HAP-1 (cell line): Measurements from ENCODE around the gene C22orf15.
"Not testable (repeated sequence)": the region's sequence is repeated elsewhere in the genome, so short reads cannot be mapped to it uniquely, and the experiment has no call there.

Source experiments
- DNase-seq, 2 experiments: peaks; one replicate each; pipeline ENCODE4 v3.0.0-alpha.2; 2016 to 2020; ENCODE audit warnings: low spot score in 2 of 2
- H3K27me3 ChIP-seq: fragments of 250-450 bp; sonication (Bioruptor Pico); 2 replicates; pipeline ENCODE4 v1.5.1; 2020; ENCODE audit warnings: low read depth, mild to moderate bottlenecking, moderate library complexity
- H3K36me3 ChIP-seq: fragments of 250-450 bp; sonication (Bioruptor Pico); replicated peaks from 2 replicates; pipeline ENCODE4 v1.5.1; 2020; ENCODE audit warnings: mild to moderate bottlenecking
- H3K4me1 ChIP-seq: fragments of 250-450 bp; sonication (Bioruptor Pico); 2 replicates; pipeline ENCODE4 v1.5.1; 2020; ENCODE audit warnings: mild to moderate bottlenecking
- H3K4me3 ChIP-seq: fragments of 250-450 bp; sonication (Bioruptor Pico); 2 replicates; pipeline ENCODE4 v1.5.1; 2020; ENCODE audit warnings: mild to moderate bottlenecking, moderate library complexity
- H3K9me3 ChIP-seq: fragments of 250-450 bp; sonication (Bioruptor Pico); 2 replicates; pipeline ENCODE4 v1.5.1; 2020; ENCODE audit warnings: mild to moderate bottlenecking, moderate library complexity
- in situ Hi-C: fragments of 300-500 bp; cut with MboI; formaldehyde crosslinking; loops from 3 replicates; pipeline ENCODE4 v1.14.3; 2020; ENCODE audit warnings: low sequenced_read_pairs, inconsistent platforms, mixed read lengths

C22orf15 gene, protein sequence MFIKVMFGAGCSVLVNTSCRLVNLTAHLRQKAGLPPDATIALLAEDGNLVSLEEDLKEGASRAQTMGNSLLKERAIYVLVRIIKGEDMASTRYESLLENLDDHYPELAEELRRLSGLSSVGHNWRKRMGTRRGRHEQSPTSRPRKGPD

DNA sequence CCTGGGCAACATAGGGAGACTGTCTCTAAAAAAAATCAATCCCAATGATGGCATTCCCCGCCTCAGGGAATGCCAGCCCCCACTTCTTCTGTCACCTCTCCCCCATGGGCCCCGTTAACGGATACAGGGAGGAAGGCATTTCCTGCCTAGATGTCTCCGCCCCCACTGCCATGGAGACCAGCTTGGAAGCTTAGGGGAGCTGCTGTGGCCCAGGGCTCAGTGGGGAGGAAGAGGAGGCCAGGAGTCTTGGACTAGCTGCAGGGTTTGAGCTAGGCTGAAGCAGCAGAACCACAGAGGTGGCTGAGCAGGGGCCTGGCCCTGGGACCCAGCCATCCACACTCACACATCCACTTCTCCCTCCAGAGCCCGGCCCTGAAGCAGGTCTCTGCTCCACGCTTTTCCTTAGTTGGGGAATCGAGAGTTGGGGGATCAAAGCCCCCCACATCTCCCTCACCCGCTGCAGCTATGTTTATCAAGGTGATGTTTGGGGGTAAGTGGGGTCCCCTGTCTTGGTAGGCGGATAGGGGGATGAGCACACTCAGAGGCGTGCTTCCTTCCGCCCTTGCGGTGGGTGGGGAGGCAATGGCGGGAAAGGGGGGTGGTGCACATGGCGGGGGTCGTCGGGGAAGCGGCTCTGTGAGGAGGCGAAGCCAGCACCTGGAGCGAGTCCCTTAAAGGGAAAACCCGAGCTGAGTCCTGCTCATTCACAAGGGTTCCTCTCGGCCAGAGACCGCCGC, at the start of gene C22orf15:
Gene C22orf15 (plus strand): TSS at position 149 of the 737 bp plus-strand sequence. CDS start 317 bp downstream, at position 466.
- in situ Hi-C loops: no loop called here
- Histone ChIP-seq H3K36me3 (peaks cover 30% of the 10 kb centered on the region), H3K9me3 (no peaks in the 10 kb centered on the region), H3K4me3 (no peak within 1 kb of the TSS), H3K4me1 (peaks cover under 1% of the 10 kb centered on the region; the same call in 1 of the 2 replicates), H3K27me3 (no peaks in the 10 kb centered on the region)
- DNase-seq: peak in 1 of 2 experiments; percentile 33

DNA sequence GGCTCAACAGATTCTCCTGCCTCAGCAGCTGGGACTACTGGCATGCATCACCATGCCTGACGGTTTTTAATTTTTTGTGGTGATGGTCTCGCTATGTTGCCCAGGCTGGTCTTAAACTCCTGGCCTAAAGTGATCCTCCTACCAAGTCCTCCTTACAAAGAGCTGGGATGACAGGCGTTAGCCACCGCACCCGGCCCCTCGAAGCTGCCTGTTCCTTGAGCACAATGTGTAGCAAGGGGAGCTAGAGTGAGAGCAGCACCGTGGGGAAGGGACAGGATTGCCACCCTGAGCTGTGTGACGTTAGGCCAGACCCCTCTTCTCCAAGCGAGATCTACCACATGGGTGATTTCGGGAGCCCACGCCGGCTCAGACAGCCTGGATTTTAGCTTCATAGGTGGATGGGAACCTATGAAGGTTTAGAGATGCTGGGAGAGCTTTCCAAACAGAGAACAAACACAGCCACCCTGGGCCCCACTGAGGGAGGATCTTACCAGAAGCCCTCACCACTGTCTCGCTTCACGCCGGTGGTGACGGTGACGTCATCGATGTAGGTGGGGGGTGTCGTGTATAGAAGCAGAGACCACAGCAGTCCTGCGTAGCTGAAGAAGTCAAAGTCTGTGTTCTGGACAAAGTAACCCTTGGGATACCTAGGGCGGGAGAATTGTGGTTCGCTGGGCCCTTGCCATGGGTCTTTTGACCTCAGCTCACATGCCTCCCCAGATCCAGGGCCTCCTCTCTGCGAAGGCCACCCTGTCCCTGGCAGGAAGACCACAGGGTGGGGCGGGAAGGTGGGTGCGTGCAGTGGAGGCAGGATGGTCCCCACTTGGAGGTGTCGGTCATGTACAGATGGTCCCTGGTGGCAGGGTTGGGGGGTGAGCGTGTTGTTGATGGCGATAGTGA, 48.8 kb upstream of the C22orf15 start:
- in situ Hi-C loops: no loop called here
- no peak for DNase-seq
- H3K4me3 ChIP-seq: no peak overlapping the region
- no peaks in the 10 kb centered on the region for H3K27me3 ChIP-seq
- no peaks in the 10 kb centered on the region; the same call in 1 of the 2 replicates for H3K4me1 ChIP-seq
- peaks cover 43% of the 10 kb centered on the region for H3K36me3 ChIP-seq
- no peaks in the 10 kb centered on the region for H3K9me3 ChIP-seq

DNA sequence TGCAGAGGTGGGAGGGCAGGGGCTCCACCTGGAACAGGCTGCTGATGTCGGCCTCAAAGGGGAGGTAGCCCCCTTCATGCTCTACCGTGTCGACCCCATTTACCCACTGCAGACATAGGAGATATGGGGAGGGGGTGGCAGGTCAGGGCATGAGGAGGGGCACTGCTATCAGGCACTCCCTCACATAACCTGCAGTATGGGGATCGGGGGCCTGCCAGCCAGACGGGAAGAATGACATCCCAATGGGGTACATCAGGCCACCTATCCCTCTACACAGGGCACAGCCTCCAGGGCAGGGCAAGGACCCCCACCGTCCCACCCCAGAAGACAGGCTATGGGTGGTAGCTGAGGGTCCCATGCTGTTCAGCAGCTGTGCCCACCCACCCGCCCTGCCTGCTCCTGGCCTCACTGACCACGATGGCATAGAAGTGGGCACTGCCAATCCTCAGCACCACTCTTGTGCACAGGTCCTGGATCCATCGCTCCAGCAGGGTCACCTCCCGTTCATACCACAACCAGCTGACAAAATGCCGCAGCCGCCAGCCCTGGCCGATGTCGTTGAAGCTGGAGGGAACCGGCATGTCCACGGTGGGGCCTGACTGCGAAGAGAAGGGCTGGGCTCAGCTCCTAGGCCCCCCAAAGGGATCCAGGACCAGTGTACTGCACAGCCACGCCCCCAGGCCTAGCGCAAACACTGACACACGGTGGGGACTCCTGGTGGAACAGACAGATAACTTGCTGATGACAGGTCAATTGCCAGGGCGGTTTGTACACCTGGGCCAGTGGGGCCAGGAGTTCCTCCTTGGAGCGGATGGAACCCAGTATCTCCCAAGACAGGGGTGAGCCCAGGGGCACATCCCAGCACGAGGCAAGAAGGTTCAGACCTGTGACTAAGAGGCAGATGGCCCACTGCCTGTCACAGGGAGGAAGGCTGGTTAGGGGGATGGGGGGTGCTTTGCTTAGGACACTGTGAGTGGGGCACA, 47.9 kb upstream of the C22orf15 start:
- Histone ChIP-seq H3K27me3 (no peaks in the 10 kb centered on the region), H3K9me3 (no peaks in the 10 kb centered on the region), H3K36me3 (peaks cover 33% of the 10 kb centered on the region), H3K4me3 (no peak overlapping the region), H3K4me1 (no peaks in the 10 kb centered on the region; the same call in 1 of the 2 replicates)
- in situ Hi-C loops: no loop called here
- DNase-seq: peak in 1 of 2 experiments; percentile 17

DNA sequence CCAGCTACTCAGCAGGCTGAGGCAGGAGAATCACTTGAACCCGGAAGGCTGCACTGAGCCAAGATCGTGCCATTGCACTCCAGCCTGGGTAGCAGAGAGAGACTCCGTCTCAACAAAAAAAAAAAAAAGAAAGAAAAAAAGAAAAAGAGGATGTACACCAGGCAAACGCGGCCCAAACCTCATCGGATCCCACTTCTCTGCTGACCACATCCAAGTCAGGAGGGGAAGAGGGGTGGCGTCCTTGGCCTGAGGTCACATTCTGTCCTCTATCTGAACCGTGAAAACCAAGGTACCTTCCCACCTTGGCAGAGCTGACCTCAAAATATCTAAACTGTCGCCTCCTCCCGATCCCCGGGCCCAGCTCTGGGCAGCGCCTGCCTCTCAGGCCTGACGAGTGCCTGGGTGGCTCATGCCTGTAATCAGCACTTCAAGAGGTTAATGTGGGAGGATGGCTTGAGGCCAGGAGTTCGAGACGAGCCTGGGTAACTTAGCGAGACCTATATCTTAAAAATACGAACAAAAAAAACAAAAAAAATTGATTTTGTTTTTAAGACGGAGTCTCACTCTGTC, 46.9 kb upstream of the C22orf15 start:
- Histone ChIP-seq H3K4me3 (peak overlapping the region; percentile 90), H3K9me3 (no peaks in the 10 kb centered on the region), H3K27me3 (no peaks in the 10 kb centered on the region), H3K36me3 (peaks cover 23% of the 10 kb centered on the region), H3K4me1 (no peaks in the 10 kb centered on the region; the same call in 1 of the 2 replicates)
- no peak for DNase-seq
- in situ Hi-C loops: no loop called here

DNA sequence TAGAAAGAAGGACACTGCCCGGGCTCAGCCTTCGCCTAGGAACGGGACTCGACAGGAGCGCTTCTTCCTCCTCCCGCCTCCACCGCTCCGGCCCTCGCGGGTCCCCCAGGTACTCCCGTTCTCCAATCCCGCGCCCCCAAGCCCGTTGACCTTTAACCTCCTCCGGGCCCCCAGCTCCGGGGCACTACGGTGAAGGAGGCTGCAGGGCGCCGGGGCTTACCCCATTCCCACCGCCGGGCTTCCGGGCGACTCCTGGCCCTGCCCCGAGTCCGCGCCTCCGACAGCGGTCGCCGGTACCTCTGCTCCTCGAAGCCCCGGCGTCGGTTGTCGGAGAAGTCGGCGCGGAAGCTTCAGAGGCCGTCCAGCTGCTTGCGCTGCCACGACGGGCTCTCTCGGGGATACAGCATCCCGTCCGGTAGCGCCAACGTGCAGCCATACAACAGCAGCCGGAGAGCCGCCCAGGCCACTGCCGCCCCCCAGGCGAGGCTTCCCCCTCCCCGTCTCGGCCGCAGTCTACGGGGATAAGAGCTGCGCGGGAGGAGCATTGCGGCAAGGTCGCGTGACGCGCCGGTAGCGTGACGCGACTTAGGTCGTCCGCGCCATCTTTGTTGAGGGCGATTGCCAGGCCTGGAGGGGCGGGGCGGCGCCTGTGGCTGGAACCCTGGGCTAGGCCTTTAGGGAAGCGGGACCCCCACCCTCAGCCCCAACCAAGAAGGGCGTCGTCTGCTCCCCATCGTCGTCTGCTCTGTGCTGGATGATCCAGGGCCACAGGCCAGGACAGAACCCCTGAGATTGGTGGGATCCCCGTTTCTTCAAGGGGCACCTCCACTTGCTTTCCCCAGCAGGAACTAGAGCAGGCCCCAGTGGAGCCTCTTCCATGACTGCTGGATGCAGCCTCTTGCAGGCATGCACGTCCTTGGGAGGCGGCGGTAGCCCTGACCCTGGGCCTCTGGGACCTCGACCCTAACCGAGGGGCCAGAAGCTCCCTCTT, 45.7 kb upstream of the C22orf15 start:
- Histone ChIP-seq H3K27me3 (no peaks in the 10 kb centered on the region), H3K4me1 (no peaks in the 10 kb centered on the region; the same call in 1 of the 2 replicates), H3K4me3 (peak overlapping the region; percentile 90), H3K9me3 (no peaks in the 10 kb centered on the region), H3K36me3 (peaks cover 16% of the 10 kb centered on the region)
- peak; percentile 86 to 92 for DNase-seq
- in situ Hi-C loops: no loop called here

- Histone ChIP-seq H3K4me1 (no peaks in the 10 kb centered on the region; the same call in 1 of the 2 replicates), H3K4me3 (no peak overlapping the region), H3K27me3 (no peaks in the 10 kb centered on the region), H3K36me3 (peaks cover 8% of the 10 kb centered on the region), H3K9me3 (no peaks in the 10 kb centered on the region)
- DNase-seq: no peak
- in situ Hi-C loops: no loop called here
These were observed 44.2 kb upstream of the C22orf15 start for GRCh38 chr22:23718371-23719165.

GRCh38 chr22:23720855-23721254, 41.9 kb upstream of the C22orf15 start:
- H3K36me3 ChIP-seq: no peaks in the 10 kb centered on the region; the same call in 1 of the 2 replicates
- in situ Hi-C loops: no loop called here
- H3K27me3 ChIP-seq: no peaks in the 10 kb centered on the region
- H3K4me3 ChIP-seq: no peak overlapping the region
- no peaks in the 10 kb centered on the region for H3K9me3 ChIP-seq
- H3K4me1 ChIP-seq: no peaks in the 10 kb centered on the region; the same call in 1 of the 2 replicates
- DNase-seq: no peak

GRCh38 chr22:23722160-23722559, 40.6 kb upstream of the C22orf15 start:
- Histone ChIP-seq H3K9me3 (no peaks in the 10 kb centered on the region), H3K4me1 (no peaks in the 10 kb centered on the region), H3K36me3 (no peaks in the 10 kb centered on the region), H3K4me3 (no peak overlapping the region), H3K27me3 (no peaks in the 10 kb centered on the region)
- in situ Hi-C loops: no loop called here
- DNase-seq: no peak

GRCh38 chr22:23722724-23723123, 40.1 kb upstream of the C22orf15 start:
- H3K4me1 ChIP-seq: no peaks in the 10 kb centered on the region

DNA sequence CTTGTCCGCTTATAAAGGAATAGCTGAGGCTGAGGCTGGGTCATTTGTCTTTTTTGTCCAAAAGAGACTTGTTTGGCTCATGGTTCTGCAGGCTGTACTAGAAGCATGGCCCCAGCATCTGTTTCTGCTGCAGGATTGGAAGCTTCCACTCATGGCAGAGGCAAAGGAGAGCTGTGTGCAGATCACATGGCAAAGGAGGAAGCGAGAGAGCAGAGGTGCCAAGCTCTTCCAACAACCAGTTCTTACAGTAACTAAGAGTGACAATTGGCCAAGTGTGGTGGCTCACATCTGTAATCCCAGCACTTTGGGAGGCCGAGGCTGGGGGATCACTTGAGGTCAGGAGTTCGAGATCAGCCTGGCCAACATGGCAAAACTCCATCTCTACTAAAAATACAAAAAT, 34.7 kb upstream of the C22orf15 start:
- H3K36me3 ChIP-seq, H3K4me1 ChIP-seq, H3K4me3 ChIP-seq, DNase-seq, in situ Hi-C loops, H3K27me3 ChIP-seq, H3K9me3 ChIP-seq: not testable (repeated sequence)

More at GRCh38 chr22:23722724-23723123, 40.1 kb upstream of the C22orf15 start:
- in situ Hi-C loops: no loop called here
- H3K36me3 ChIP-seq: no peaks in the 10 kb centered on the region
- no peaks in the 10 kb centered on the region for H3K9me3 ChIP-seq
- no peak for DNase-seq
- no peaks in the 10 kb centered on the region for H3K27me3 ChIP-seq
- H3K4me3 ChIP-seq: no peak overlapping the region

DNA sequence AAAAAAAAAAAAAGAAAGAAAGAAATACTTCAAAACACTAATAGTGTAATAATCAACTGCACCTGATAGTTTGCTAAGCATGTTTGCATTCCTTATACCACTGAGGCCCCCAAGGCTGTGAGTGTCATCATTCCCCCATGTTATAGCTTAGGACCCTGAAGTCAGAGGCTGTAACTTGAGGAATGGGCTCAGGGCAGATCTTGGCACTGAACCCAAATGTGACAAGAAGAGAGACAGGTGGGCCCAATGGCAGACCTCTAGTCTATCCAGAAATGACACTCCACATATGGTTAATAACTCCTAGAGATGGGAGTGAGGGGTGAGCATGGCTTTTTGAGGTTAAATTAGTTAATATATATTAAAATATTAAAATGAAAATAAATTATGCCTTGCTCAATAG, 25.1 kb upstream of the C22orf15 start:
- in situ Hi-C loops: no loop called here
- H3K36me3 ChIP-seq: no peaks in the 10 kb centered on the region; the same call in 1 of the 2 replicates

More for the DNA sequence above, 25.1 kb upstream of the C22orf15 start:
- Histone ChIP-seq H3K27me3 (no peaks in the 10 kb centered on the region), H3K9me3 (no peaks in the 10 kb centered on the region), H3K4me1 (no peaks in the 10 kb centered on the region), H3K4me3 (no peak overlapping the region)
- no peak for DNase-seq
